H1 (cell line): ENCODE measurements around the gene MRPL55. TPM values are rescaled to one million over a fixed set of nuclear protein-coding genes. Genes with fewer than 3 reads are reported as not detected.

Experiments used
- ATF3 ChIP-seq: IDR thresholded peaks from 2 replicates; pipeline ENCODE4 v1.6.1; 2011; ENCODE audit warnings: low read depth, mild to moderate bottlenecking, low read length; ENCODE audit not compliant: insufficient read depth
- BACH1 ChIP-seq: IDR thresholded peaks from 2 replicates; pipeline ENCODE4 v1.6.1; 2012; ENCODE audit warnings: low read length, improper control_type of control experiment
- CBX5 ChIP-seq: fragments of 300-800, 300-1000 bp; sonication (generic); IDR thresholded peaks from 2 replicates; pipeline ENCODE4 v1.7.1; 2016; ENCODE audit warnings: antibody characterized with exemption, low read length, low read depth
- EGR1 ChIP-seq: IDR thresholded peaks from 2 replicates; pipeline ENCODE4 v1.6.1; 2011; ENCODE audit warnings: low read depth, low read length, borderline replicate concordance
- SP2 ChIP-seq: IDR thresholded peaks from 2 replicates; pipeline ENCODE4 v1.6.1; 2012; ENCODE audit warnings: mild to moderate bottlenecking, low read length, inconsistent platforms
- TCF12 ChIP-seq: IDR thresholded peaks from 2 replicates; pipeline ENCODE4 v1.6.1; 2011; ENCODE audit warnings: low read depth, mild to moderate bottlenecking, low read length
- polyA plus RNA-seq, 7 experiments: library from polyadenylated mRNA; depleted of rRNA in 3 of 7; stranded (reverse) in 5 of 7; unstranded in 2 of 7; fragments of >200 nt in 5 of 7; fragments of 200-250 nt in 2 of 7; gene quantifications; 1 replicate in 5 of 7; 2 replicates in 1 of 7; 4 replicates in 1 of 7; pipeline versions ENCODE4 v1.2.1 to v1.2.3, GENCODE V29; 2011 to 2013; ENCODE audit warnings: missing spikeins in 2 of 7, mixed read lengths in 2 of 7
- total RNA-seq: library from RNA; stranded (reverse); fragmentation: NEBNext Ultra II Directional; extraction: Animal tissue kit (Norgen Biotek cat#: 25700); gene quantifications from 2 replicates; pipeline ENCODE4 v1.2.1, GENCODE V29; 2021

The MRPL55 gene
- total and polyA plus RNA-seq, 2 of the 8 experiments (the other 6 are each of a cell fraction or from before 2014, with no cell fraction given) = 59.0 to 244 TPM

GRCh38 chr1:228060458-228061190 lies 48.5 kb downstream of the MRPL55 start (continued):
- TF ChIP-seq CBX5 = no peak
- 0 out of 2 replicates have a peak, but pooled peaks have one; percentile 63 for TF ChIP-seq TCF12
- TF ChIP-seq BACH1 = no peak
- TF ChIP-seq ATF3 = no peak
- TF ChIP-seq EGR1 = no peak
- no peak for TF ChIP-seq SP2
